Muscle layer of duodenum (tissue), 2 donors: ENCODE results near the gene KLHL3.

Source experiments
- H3K27ac ChIP-seq: one replicate; pipeline ENCODE4 v1.7.0; 2013; ENCODE audit warnings: mild to moderate bottlenecking, low read length
- H3K27me3 ChIP-seq: one replicate; pipeline ENCODE4 v1.7.0; 2013; ENCODE audit warnings: low read depth, mild to moderate bottlenecking, control low read depth, low read length
- H3K36me3 ChIP-seq, 2 donors: one replicate each; pipeline ENCODE4 v1.7.0; 2013; ENCODE audit warnings: low read length in 2 of 2, control low read depth in 1 of 2, mild to moderate bottlenecking in 1 of 2; ENCODE audit not compliant: insufficient read depth in 2 of 2, control insufficient read depth in 1 of 2
- H3K4me1 ChIP-seq, 2 donors: one replicate each; pipeline ENCODE4 v1.7.0; 2013; ENCODE audit warnings: low read length in 2 of 2, mild to moderate bottlenecking in 2 of 2, control low read depth in 1 of 2, moderate library complexity in 1 of 2; ENCODE audit not compliant: insufficient read depth in 2 of 2, control insufficient read depth in 1 of 2
- H3K4me3 ChIP-seq, 2 donors: one replicate each; pipeline ENCODE4 v1.7.0; 2013; ENCODE audit warnings: low read length in 2 of 2, low read depth in 1 of 2, mild to moderate bottlenecking in 1 of 2
- H3K9me3 ChIP-seq, 2 donors: one replicate each; pipeline ENCODE4 v1.7.0; 2013; ENCODE audit warnings: low read length in 2 of 2, control low read depth in 1 of 2, mild to moderate bottlenecking in 1 of 2; ENCODE audit not compliant: control insufficient read depth in 1 of 2
- donor health status: healthy.

Gene KLHL3

GRCh38 chr5:137615171-137615775 lies 120.6 kb downstream of the KLHL3 start:
- no peak overlapping the region for H3K4me3 ChIP-seq
- H3K27ac ChIP-seq: no peak overlapping the region
- no peaks in the 10 kb centered on the region for H3K4me1 ChIP-seq

GRCh38 chr5:137613554-137614265 lies 122.2 kb downstream of the KLHL3 start:
- Histone ChIP-seq H3K4me3 (no peak overlapping the region), H3K27ac (no peak overlapping the region)

More at GRCh38 chr5:137615171-137615775, 120.6 kb downstream of the KLHL3 start:
- H3K36me3 ChIP-seq: no peaks in the 10 kb centered on the region
- no peaks in the 10 kb centered on the region for H3K27me3 ChIP-seq
- H3K9me3 ChIP-seq: no peaks in the 10 kb centered on the region

GRCh38 chr5:137612576-137612975 lies 123.3 kb downstream of the KLHL3 start:
- Histone ChIP-seq H3K4me1 (no peaks in the 10 kb centered on the region), H3K4me3 (no peak overlapping the region), H3K9me3 (no peaks in the 10 kb centered on the region), H3K27me3 (no peaks in the 10 kb centered on the region), H3K27ac (no peak overlapping the region), H3K36me3 (no peaks in the 10 kb centered on the region)

More at GRCh38 chr5:137613554-137614265, 122.2 kb downstream of the KLHL3 start:
- H3K27me3 ChIP-seq: no peaks in the 10 kb centered on the region
- no peaks in the 10 kb centered on the region for H3K9me3 ChIP-seq
- H3K4me1 ChIP-seq: no peaks in the 10 kb centered on the region
- no peaks in the 10 kb centered on the region for H3K36me3 ChIP-seq

DNA sequence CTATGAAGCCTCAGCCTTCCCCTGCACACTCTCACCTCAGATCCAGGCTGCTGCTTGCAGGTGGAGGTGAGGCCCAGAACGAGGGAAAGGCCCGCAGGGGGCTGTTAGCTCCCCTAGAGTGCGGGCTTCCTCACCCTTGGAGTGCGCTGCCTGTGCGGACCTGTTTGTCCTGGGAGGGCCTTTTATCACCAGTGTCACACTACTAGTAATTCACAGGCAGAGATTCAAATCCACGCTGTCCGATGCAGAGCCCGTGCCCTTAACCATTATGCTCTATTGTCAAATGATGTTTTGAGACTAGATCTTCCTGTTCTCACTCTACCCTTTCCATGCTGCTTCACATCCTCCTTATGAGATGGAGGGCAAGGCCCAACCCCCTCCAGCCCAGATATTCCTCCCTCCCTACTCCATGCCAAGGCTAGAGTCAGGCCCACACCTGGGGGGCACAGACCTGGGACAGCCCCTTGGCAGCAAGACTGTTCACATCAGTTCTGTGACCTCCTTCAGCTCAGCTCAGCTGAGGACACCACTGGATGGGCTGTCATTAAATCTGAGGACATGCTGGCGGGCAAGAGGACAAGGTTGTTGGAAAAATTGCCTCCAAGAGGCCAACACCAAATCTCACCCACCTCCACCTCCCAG lies 124.0 kb downstream of the KLHL3 start:
- no peaks in the 10 kb centered on the region for H3K36me3 ChIP-seq
- H3K27me3 ChIP-seq: no peaks in the 10 kb centered on the region
- no peak overlapping the region for H3K4me3 ChIP-seq
- no peaks in the 10 kb centered on the region for H3K9me3 ChIP-seq
- H3K4me1 ChIP-seq: no peaks in the 10 kb centered on the region
- no peak overlapping the region for H3K27ac ChIP-seq

- Histone ChIP-seq H3K27me3 (no peaks in the 10 kb centered on the region), H3K36me3 (no peaks in the 10 kb centered on the region), H3K4me3 (no peak overlapping the region), H3K27ac (no peak overlapping the region), H3K4me1 (no peaks in the 10 kb centered on the region), H3K9me3 (no peaks in the 10 kb centered on the region)
Observed at GRCh38 chr5:137611011-137611580, 124.8 kb downstream of the KLHL3 start.

- H3K27me3 ChIP-seq: no peaks in the 10 kb centered on the region
- H3K36me3 ChIP-seq: no peaks in the 10 kb centered on the region
- H3K9me3 ChIP-seq: no peaks in the 10 kb centered on the region
- no peaks in the 10 kb centered on the region for H3K4me1 ChIP-seq
- H3K27ac ChIP-seq: no peak overlapping the region
- H3K4me3 ChIP-seq: no peak overlapping the region
Observed at GRCh38 chr5:137610598-137610997, 125.3 kb downstream of the KLHL3 start.

GRCh38 chr5:137609127-137609526 lies 126.8 kb downstream of the KLHL3 start:
- H3K27ac ChIP-seq: no peak overlapping the region
- no peaks in the 10 kb centered on the region for H3K4me1 ChIP-seq
- H3K27me3 ChIP-seq: no peaks in the 10 kb centered on the region
- no peaks in the 10 kb centered on the region for H3K9me3 ChIP-seq
- no peaks in the 10 kb centered on the region for H3K36me3 ChIP-seq
- H3K4me3 ChIP-seq: no peak overlapping the region

DNA sequence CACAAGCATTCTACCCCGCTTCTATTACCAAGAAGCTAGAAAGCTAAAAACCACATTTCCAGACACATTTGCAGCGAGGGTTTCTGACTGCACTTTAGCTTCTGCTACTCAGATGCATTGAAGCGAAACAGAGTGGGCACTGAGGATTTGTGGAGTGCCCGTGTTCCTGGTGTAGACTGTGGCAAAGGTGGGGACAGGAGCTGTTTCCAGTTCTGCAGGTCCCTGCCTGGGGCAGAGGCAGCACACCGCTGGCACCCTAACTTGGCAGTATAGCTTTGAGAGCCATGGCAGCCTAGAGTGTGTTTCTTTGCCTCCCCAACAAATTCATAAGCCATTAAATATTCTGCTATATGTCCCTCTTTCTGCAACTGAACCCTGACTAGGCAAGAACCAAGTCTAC lies 128.1 kb downstream of the KLHL3 start:
- Histone ChIP-seq H3K4me3 (no peak overlapping the region), H3K36me3 (no peaks in the 10 kb centered on the region), H3K9me3 (no peaks in the 10 kb centered on the region), H3K27ac (no peak overlapping the region), H3K27me3 (no peaks in the 10 kb centered on the region), H3K4me1 (no peaks in the 10 kb centered on the region)

DNA sequence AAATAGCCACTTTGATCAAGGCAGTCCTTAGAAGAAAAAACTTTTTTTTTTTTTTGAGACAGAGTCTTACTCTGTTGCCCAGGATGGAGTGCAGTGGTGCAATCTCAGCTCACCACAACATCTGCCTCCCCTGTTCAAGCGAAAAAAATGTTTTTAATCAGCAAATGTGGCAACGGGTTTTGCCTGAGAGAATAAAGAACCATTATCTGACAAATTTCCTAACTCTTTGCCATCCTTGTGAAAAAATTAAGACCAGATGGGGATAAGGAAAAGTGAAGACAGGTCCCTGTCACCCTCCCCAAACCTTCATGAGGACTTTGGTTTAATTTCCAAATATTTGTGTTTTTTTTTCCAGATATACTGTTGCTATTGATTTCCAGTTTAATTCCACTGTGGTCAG lies 129.5 kb downstream of the KLHL3 start:
- Histone ChIP-seq H3K9me3 (no peaks in the 10 kb centered on the region), H3K4me1 (no peaks in the 10 kb centered on the region), H3K4me3 (no peak overlapping the region), H3K27ac (no peak overlapping the region), H3K36me3 (no peaks in the 10 kb centered on the region), H3K27me3 (no peaks in the 10 kb centered on the region)

DNA sequence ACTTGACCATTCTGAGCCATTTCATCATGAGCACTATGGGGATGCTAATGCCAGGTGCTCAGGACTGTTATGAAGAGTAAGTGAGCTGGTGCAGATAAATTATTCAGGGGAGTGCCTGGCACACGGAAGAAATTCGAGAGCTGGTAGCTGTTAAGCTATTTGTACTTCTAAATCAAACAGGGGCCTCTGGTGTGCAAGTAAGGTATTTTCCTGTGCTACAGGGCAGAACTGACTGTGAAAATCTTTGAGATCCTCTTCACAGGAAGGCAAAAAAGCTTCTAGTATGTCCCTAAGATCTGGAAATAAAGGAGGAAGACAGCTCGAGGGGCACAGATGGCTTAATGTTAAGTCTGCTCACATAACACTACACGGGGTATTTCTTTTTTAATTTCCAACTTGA lies 130.5 kb downstream of the KLHL3 start:
- no peak overlapping the region for H3K27ac ChIP-seq
- no peaks in the 10 kb centered on the region for H3K4me1 ChIP-seq
- no peaks in the 10 kb centered on the region for H3K27me3 ChIP-seq
- H3K36me3 ChIP-seq: no peaks in the 10 kb centered on the region
- H3K4me3 ChIP-seq: no peak overlapping the region
- no peaks in the 10 kb centered on the region for H3K9me3 ChIP-seq

DNA sequence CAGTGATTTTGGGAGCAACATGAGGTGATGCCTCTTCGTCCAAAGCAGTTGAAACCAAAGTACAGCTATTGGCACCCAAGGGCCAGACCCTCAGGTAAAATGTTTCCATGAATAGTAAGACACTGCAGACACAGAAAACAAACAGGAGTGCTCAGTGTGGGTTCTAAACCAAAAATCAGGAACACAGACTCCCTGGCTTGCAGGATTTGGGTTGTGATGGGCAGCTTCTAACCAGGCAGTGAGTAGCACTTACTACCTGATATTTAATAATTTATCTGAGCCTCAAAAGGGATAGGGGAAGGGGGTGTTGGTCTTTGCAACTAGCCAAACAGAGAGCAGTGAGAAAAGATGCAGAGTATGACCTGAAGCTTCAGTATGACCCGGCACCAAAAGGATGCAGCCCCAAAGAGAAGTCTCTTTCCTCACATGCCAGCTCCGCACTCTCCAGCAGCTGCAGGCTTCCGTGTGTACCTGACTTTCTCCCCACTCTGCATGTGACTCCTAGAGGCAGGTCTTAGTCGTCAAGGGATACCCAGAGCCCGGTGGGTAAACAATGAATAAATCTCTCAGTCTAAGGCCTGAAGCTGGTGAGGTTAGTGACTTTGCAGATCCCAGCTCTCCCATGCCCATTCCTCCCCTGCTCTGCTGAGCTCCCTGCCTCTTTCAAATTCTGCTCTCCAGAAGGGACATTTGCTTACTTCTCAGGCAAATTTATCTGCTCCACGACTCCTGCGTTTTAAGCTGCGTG lies 131.4 kb downstream of the KLHL3 start:
- H3K27ac ChIP-seq: no peak overlapping the region
- no peak overlapping the region for H3K4me3 ChIP-seq
- no peaks in the 10 kb centered on the region for H3K9me3 ChIP-seq
- H3K27me3 ChIP-seq: no peaks in the 10 kb centered on the region
- H3K36me3 ChIP-seq: no peaks in the 10 kb centered on the region
- H3K4me1 ChIP-seq: no peaks in the 10 kb centered on the region
